Testis (tissue), 3 donors: Measurements from ENCODE around the gene SIRT5. TPM values are rescaled to one million over a fixed set of nuclear protein-coding genes. Genes with fewer than 3 reads are reported as not detected.

Experiments
- DNase-seq: peaks from one replicate; pipeline ENCODE4 v3.0.0-alpha.2; 2019
- H3K27ac ChIP-seq, 2 donors: fragments of 200-600 bp; sonication (generic); one replicate each; pipeline ENCODE4 v1.5.1; 2019
- H3K27me3 ChIP-seq: fragments of 200-600 bp; sonication (generic); one replicate; pipeline ENCODE4 v1.5.1; 2019
- H3K36me3 ChIP-seq: fragments of 200-600 bp; sonication (generic); one replicate; pipeline ENCODE4 v1.5.1; 2017; ENCODE audit warnings: low read depth; ENCODE audit errors: missing control alignments
- H3K4me1 ChIP-seq: fragments of 200-600 bp; sonication (generic); one replicate; pipeline ENCODE4 v1.5.1; 2019
- H3K4me3 ChIP-seq, 2 donors: fragments of 200-600 bp; sonication (generic); one replicate each; pipeline ENCODE4 v1.5.1; 2017 to 2019
- H3K9me3 ChIP-seq: fragments of 200-600 bp; sonication (generic); one replicate; pipeline ENCODE4 v1.5.1; 2017
- CTCF ChIP-seq, 3 experiments: fragments of 450-650 bp in 2 of 3; fragments of 200-600 bp in 1 of 3; sonication (generic) in 1 of 3; IDR thresholded peaks; one replicate each; pipeline ENCODE4 v1.5.1; 2016 to 2019; ENCODE audit warnings: antibody characterized with exemption in 3 of 3, mild to moderate bottlenecking in 2 of 3, moderate library complexity in 1 of 3
- POLR2A ChIP-seq: fragments of 450-650 bp; IDR thresholded peaks from one replicate; pipeline ENCODE4 v1.6.1; 2017; ENCODE audit warnings: antibody characterized with exemption, mild to moderate bottlenecking, moderate library complexity
- WGBS, 2 donors: methylation state at CpG; one replicate each; pipeline ENCODE4 v1.1.5; 2018; 5-methylcytosine and 5-hydroxymethylcytosine counted together
- intact Hi-C: fragments of 100-400 bp; cut with DNase I; formaldehyde crosslinking; loops from one replicate; pipeline ENCODE4 v1.15.1; 2023; ENCODE audit warnings: low total_unique reads
- polyA plus RNA-seq: library from polyadenylated mRNA; stranded (reverse); fragments of 350-450 nt; fragmentation: Illumina TruSeq; extraction: RNeasy Lipid Tissue Mini Kit (QIAGEN cat#74804); gene quantifications from one replicate; pipeline ENCODE4 v1.2.3, GENCODE V29; 2014; ENCODE audit warnings: low read depth, low replicate concordance; ENCODE audit not compliant: insufficient read depth
- total RNA-seq, 2 donors: library from RNA; depleted of rRNA; stranded (reverse); fragments of >200 nt; gene quantifications; one replicate each; pipeline ENCODE4 v1.2.3, GENCODE V29; 2016

SIRT5 gene
- total and polyA plus RNA-seq, 3 donors from 2014 or later, result 11.2 to 22.1 (median 15.7) TPM

GRCh38 chr6:13527671-13528056 lies 46.7 kb upstream of the SIRT5 start:
- Histone ChIP-seq H3K27ac (peak overlapping the region in 1 of 2 donors; percentile 71), H3K36me3 (no peaks in the 10 kb centered on the region), H3K9me3 (no peaks in the 10 kb centered on the region), H3K4me1 (no peaks in the 10 kb centered on the region), H3K27me3 (no peaks in the 10 kb centered on the region), H3K4me3 (no peak overlapping the region)
- intact Hi-C loops, result no loop called here
- no peak for TF ChIP-seq POLR2A
- TF ChIP-seq CTCF (IDR thresholded peaks at IDR 0.05), result no peak
- 86 to 88% methylated on average over 4 of the region's 4 CpGs for WGBS, 2 donors
- no peak for DNase-seq

- Histone ChIP-seq H3K27me3 (no peaks in the 10 kb centered on the region), H3K4me3 (no peak overlapping the region), H3K9me3 (no peaks in the 10 kb centered on the region), H3K27ac (no peak overlapping the region), H3K4me1 (no peaks in the 10 kb centered on the region), H3K36me3 (no peaks in the 10 kb centered on the region)
- no peak for DNase-seq
- intact Hi-C loops, result no loop called here
- no peak for TF ChIP-seq CTCF (IDR thresholded peaks at IDR 0.05)
- TF ChIP-seq POLR2A, result no peak
- WGBS, 2 donors, result 79 to 80% methylated on average over 3 of the region's 3 CpGs
Measured at GRCh38 chr6:13528232-13528631, 46.2 kb upstream of the SIRT5 start.

- Histone ChIP-seq H3K4me3 (no peak overlapping the region), H3K4me1 (no peaks in the 10 kb centered on the region), H3K27me3 (no peaks in the 10 kb centered on the region), H3K27ac (no peak overlapping the region), H3K9me3 (no peaks in the 10 kb centered on the region), H3K36me3 (no peaks in the 10 kb centered on the region)
- no peak for DNase-seq
- intact Hi-C loops, result no loop called here
- WGBS, 2 donors, result 80 to 81% methylated on average over 8 of the region's 8 CpGs
- TF ChIP-seq POLR2A (no peak), CTCF (IDR thresholded peaks at IDR 0.05) (no peak)
Measured at GRCh38 chr6:13528777-13529343, 45.5 kb upstream of the SIRT5 start.

- DNase-seq, result no peak
- Histone ChIP-seq H3K27ac (no peak overlapping the region), H3K9me3 (no peaks in the 10 kb centered on the region), H3K4me1 (no peaks in the 10 kb centered on the region), H3K27me3 (no peaks in the 10 kb centered on the region), H3K36me3 (no peaks in the 10 kb centered on the region), H3K4me3 (no peak overlapping the region)
- intact Hi-C loops, result no loop called here
- TF ChIP-seq POLR2A, result no peak
- TF ChIP-seq CTCF (IDR thresholded peaks at IDR 0.05), result no peak
- 66 to 79% methylated on average over 4 of the region's 4 CpGs for WGBS, 2 donors
Measured at GRCh38 chr6:13531956-13532355, 42.4 kb upstream of the SIRT5 start.

GRCh38 chr6:13534536-13534935 lies 39.9 kb upstream of the SIRT5 start:
- Histone ChIP-seq H3K36me3 (no peaks in the 10 kb centered on the region), H3K27ac (no peak overlapping the region), H3K27me3 (no peaks in the 10 kb centered on the region), H3K4me3 (no peak overlapping the region), H3K4me1 (no peaks in the 10 kb centered on the region), H3K9me3 (no peaks in the 10 kb centered on the region)
- no peak for DNase-seq
- intact Hi-C loops, result no loop called here
- WGBS, 2 donors, result 54 to 73% methylated on average over 3 of the region's 3 CpGs
- no peak for TF ChIP-seq CTCF (IDR thresholded peaks at IDR 0.05)
- TF ChIP-seq POLR2A, result no peak
